ENCODE measurements around the gene DICER1.

DICER1 gene

DNA sequence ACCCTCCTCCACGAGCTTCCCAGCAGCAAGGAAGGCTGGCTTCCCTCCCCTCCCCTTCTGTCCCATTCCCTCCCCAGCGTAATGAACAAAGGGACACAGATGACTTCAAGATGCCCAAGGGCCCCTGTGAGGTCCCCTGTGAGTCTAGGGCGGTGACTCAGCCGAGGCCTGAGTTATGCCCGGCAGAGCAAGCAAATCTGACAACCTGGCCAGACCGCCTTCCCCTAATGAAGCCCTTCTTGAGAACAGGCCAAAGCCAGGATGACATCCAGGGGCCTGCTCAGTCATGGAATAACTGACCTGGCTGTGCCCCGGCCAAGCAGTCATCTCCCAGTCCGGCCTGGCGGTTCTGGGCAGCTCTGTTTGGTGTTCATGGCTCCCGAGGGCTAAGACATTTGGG is 89.2 kb downstream of the DICER1 start:
- H3K27ac Mint-ChIP-seq: no peak overlapping the region
- DNase-seq (ENCODE audit: low spot score): no peak
- peaks cover 3% of the 10 kb centered on the region for H3K27me3 Mint-ChIP-seq (ENCODE audit: low read depth)
- H3K36me3 Mint-ChIP-seq (ENCODE audit: low read depth): no peaks in the 10 kb centered on the region
- no peak overlapping the region for H3K4me3 Mint-ChIP-seq
- no peaks in the 10 kb centered on the region for H3K9me3 Mint-ChIP-seq
- H3K4me1 Mint-ChIP-seq (ENCODE audit: low read depth): no peaks in the 10 kb centered on the region

DNA sequence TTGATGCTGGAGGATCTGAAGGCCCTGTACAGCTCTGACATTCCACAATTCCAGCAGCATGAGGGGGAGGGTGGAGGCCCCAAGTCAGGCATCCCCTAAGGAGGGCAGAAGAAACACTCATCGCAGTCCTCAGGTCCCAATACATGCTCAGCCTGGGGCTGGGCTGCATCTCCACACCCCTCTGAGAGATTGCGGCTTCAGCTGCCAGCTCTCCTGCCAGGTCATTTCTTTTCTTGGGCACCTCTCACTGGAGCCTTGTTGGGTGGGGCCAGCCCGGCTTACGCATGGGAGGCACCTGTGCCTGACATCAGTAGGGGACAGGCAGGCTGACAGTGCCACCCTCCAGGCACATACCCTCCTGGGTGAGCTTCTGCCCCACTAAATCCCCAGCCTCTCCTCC is 89.8 kb downstream of the DICER1 start:
- no peaks in the 10 kb centered on the region for H3K4me1 Mint-ChIP-seq (ENCODE audit: low read depth)
- H3K36me3 Mint-ChIP-seq (ENCODE audit: low read depth): no peaks in the 10 kb centered on the region
- H3K9me3 Mint-ChIP-seq: no peaks in the 10 kb centered on the region
- H3K27ac Mint-ChIP-seq: no peak overlapping the region
- no peak for DNase-seq (ENCODE audit: low spot score)
- no peaks in the 10 kb centered on the region for H3K27me3 Mint-ChIP-seq (ENCODE audit: low read depth)
- no peak overlapping the region for H3K4me3 Mint-ChIP-seq

DNA sequence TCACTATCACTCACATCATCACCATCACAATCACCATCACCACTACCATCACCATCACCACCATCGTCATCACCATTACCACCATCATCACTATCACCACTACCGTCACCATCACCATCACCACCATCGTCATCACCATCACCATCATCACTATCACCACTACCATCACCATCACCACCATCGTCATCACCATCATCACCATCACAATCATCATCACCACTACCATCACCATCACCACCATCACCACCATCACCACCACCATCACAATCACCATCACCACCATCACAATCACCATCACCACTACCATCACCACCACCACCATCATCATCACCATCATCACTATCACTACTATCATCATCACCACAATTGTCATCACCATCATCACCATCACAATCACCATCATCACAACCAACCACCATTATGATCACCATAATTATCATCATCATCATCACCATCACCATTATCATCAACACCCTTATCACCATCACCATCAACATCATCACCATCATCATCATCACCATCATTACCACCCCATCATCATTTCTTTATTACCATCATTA is 90.8 kb downstream of the DICER1 start:
- no peaks in the 10 kb centered on the region for H3K27me3 Mint-ChIP-seq (ENCODE audit: low read depth)
- no peak for DNase-seq (ENCODE audit: low spot score)
- H3K4me3 Mint-ChIP-seq: no peak overlapping the region
- no peaks in the 10 kb centered on the region for H3K36me3 Mint-ChIP-seq (ENCODE audit: low read depth)
- no peak overlapping the region for H3K27ac Mint-ChIP-seq
- H3K9me3 Mint-ChIP-seq: no peaks in the 10 kb centered on the region
- no peaks in the 10 kb centered on the region for H3K4me1 Mint-ChIP-seq (ENCODE audit: low read depth)

DNA sequence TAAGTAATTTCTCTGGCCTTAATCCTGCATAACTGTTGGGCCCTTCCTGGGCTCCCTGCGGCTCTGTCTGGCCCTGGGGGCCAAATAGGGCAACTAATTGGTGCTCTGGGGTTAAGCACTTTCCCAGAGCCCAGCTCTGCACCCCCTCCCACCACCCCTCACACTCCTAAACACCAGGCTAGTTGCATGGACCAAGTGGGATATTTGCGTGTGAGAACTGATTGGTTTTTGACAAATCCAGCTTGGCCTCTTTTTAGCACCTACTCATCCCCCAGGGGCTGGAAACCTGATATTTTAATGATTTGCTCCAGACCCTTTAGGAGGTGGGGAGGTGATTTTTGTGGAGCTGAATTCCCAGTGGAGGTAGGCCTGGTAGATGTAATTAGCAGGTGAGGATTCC is 91.9 kb downstream of the DICER1 start:
- H3K27ac Mint-ChIP-seq: no peak overlapping the region
- no peak for DNase-seq (ENCODE audit: low spot score)
- H3K4me1 Mint-ChIP-seq (ENCODE audit: low read depth): no peaks in the 10 kb centered on the region
- no peaks in the 10 kb centered on the region for H3K27me3 Mint-ChIP-seq (ENCODE audit: low read depth)
- H3K36me3 Mint-ChIP-seq (ENCODE audit: low read depth): no peaks in the 10 kb centered on the region
- no peak overlapping the region for H3K4me3 Mint-ChIP-seq
- H3K9me3 Mint-ChIP-seq: no peaks in the 10 kb centered on the region

DNA sequence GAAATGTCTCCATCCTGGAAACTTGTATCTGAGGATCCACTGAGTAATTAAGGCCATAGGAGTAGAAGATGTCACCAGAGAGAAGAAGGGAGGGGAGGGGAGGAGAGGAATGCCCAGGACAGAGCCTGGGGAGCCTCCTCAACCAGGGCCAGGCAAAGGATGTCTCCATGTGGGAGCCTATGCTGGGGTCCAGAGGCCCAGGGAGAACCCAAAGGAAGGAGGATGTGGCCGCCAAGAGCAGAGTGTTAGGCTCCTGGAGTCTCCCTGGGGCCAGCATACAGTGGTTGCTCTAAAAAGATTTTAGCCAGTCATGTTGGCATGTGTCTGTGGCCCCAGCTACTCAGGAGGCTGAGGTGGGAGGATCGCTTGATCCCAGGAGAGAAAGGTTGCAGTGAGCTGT is 92.6 kb downstream of the DICER1 start:
- Mint-ChIP-seq H3K27ac (no peak overlapping the region), H3K4me1 (ENCODE audit: low read depth) (no peaks in the 10 kb centered on the region), H3K36me3 (ENCODE audit: low read depth) (no peaks in the 10 kb centered on the region), H3K4me3 (no peak overlapping the region), H3K9me3 (no peaks in the 10 kb centered on the region), H3K27me3 (ENCODE audit: low read depth) (no peaks in the 10 kb centered on the region)
- DNase-seq (ENCODE audit: low spot score): no peak

DNA sequence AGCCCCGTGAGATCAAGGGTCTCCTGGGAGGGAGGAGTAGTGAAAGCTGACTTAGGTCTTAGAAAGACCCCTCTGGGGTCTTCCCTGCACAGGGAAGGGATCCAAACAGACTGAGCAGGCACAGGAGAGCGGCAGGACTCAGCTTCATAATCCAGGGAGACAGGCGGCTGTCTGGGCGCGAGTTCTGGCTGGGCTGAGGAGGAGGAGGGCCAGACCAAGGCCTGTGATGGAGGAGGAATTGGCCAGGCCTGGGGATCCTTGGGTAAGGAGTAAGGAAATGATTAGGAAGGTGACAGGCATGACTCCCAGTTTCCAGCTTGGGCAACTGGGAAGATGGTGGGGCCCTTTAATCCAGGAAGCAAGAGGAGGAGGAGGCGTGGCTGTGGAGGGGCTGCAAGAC is 93.1 kb downstream of the DICER1 start:
- Mint-ChIP-seq H3K27me3 (ENCODE audit: low read depth) (no peaks in the 10 kb centered on the region), H3K27ac (no peak overlapping the region), H3K4me3 (no peak overlapping the region), H3K9me3 (no peaks in the 10 kb centered on the region), H3K36me3 (ENCODE audit: low read depth) (no peaks in the 10 kb centered on the region), H3K4me1 (ENCODE audit: low read depth) (no peaks in the 10 kb centered on the region)
- no peak for DNase-seq (ENCODE audit: low spot score)

DNA sequence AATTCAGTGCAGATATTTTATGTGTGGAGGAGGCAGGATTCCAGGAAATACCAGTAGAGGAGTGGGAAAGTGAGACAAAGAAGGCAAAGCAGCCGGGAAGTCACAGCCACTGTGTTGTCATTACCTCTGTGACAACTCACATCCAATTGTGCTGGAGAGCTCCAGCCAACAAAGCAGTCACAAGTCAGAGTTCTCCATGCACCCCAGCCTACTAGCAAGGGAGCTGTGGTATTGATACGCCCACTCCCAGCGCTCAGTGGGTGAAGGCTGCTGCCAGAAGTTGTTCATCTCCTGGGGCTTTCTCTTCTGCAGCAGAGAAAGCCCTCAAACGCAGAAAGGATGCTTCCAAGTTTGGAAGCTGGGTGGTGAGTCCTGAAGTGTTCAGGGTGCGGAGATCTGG is 93.9 kb downstream of the DICER1 start:
- H3K4me1 Mint-ChIP-seq (ENCODE audit: low read depth): peaks cover 3% of the 10 kb centered on the region
- H3K9me3 Mint-ChIP-seq: no peaks in the 10 kb centered on the region
- no peak for DNase-seq (ENCODE audit: low spot score)
- H3K36me3 Mint-ChIP-seq (ENCODE audit: low read depth): no peaks in the 10 kb centered on the region
- H3K4me3 Mint-ChIP-seq: no peak overlapping the region
- H3K27me3 Mint-ChIP-seq (ENCODE audit: low read depth): no peaks in the 10 kb centered on the region
- H3K27ac Mint-ChIP-seq: no peak overlapping the region

DNA sequence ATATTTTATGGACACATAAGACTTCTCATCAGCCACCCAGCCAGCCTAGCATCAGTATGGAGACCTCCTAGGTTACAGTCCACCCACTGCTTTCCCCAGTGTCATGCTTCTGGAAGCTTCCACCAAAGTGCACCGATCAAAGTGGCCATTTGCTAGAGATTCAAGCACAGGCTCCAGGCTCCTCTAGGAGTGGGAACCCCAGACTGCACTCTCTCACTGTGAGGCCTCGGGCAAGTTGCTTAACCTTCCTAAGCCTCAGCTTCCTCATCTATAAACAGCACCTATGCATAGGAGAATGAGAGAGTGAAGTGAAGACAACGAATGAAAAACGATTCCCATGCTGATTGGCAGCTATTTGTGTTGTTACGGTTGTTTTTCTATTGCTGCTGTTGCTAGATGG is 94.4 kb downstream of the DICER1 start:
- DNase-seq (ENCODE audit: low spot score): no peak
- Mint-ChIP-seq H3K9me3 (no peaks in the 10 kb centered on the region), H3K4me1 (ENCODE audit: low read depth) (peaks cover 3% of the 10 kb centered on the region), H3K4me3 (no peak overlapping the region), H3K27ac (no peak overlapping the region), H3K27me3 (ENCODE audit: low read depth) (no peaks in the 10 kb centered on the region), H3K36me3 (ENCODE audit: low read depth) (no peaks in the 10 kb centered on the region)

DNA sequence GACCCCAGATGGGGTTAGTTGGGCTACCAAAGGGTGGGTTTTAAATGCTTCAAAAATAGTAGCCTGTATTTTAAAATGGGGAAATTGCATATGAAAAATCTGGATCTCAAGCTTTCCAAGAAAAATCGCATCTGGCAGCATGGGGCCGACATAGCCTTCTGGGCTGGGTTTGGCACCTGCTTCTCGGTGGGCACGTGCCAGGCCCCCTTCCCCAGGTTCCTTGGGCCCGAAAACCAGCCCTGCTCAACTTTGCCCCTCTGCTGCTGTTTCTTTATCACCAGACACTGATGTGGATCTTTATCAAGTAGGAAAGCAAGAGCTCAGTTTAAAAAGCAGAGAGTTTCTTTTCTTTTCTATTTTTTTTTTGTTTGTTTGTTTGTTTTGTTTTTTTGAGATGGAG is 95.1 kb downstream of the DICER1 start:
- no peak overlapping the region for H3K4me3 Mint-ChIP-seq

DNA sequence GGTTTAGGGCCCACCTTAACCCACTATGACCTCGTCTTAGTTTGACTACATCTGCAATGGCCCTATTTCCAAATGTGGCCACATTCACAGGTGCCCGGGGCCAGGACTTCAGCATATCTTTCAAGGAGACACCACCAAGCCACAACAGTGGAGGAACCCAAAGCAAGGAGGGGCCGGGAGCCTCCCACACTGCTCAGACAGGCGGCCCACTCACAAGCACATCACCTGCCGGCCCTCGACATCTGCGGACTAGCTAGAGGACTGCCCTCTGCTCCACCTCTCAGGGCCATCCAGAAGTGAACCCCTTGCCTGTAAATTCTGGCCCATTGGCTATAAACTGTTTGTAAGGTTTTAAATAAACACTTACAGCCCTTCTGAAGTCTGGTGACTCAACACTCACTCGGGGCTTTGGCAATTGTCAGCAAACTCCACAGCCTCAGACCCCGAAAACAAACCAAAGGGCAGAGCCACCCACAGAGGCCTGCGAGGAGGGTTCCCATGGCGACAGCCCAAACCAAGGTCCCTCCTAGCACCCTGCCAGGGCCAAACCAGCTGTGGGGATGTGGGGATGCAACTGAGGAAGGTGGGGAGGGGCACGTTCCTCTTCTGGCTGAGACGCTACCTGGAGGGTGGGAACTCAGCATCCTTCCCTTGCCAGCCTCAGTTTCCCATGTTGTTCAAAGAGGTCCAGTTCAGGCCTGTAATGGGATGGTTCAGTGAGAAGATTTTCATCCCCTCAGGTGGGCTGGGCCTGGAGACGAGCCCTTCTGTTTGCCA is 95.8 kb downstream of the DICER1 start:
- no peaks in the 10 kb centered on the region for H3K9me3 Mint-ChIP-seq
- H3K36me3 Mint-ChIP-seq (ENCODE audit: low read depth): no peaks in the 10 kb centered on the region
- H3K27ac Mint-ChIP-seq: no peak overlapping the region
- H3K27me3 Mint-ChIP-seq (ENCODE audit: low read depth): no peaks in the 10 kb centered on the region
- no peak for DNase-seq (ENCODE audit: low spot score)
- no peak overlapping the region for H3K4me3 Mint-ChIP-seq
- H3K4me1 Mint-ChIP-seq (ENCODE audit: low read depth): peaks cover 3% of the 10 kb centered on the region

More for the DNA sequence above, 95.1 kb downstream of the DICER1 start:
- Mint-ChIP-seq H3K27me3 (ENCODE audit: low read depth) (no peaks in the 10 kb centered on the region), H3K4me1 (ENCODE audit: low read depth) (peaks cover 3% of the 10 kb centered on the region), H3K9me3 (no peaks in the 10 kb centered on the region), H3K27ac (no peak overlapping the region), H3K36me3 (ENCODE audit: low read depth) (no peaks in the 10 kb centered on the region)
- no peak for DNase-seq (ENCODE audit: low spot score)

DNA sequence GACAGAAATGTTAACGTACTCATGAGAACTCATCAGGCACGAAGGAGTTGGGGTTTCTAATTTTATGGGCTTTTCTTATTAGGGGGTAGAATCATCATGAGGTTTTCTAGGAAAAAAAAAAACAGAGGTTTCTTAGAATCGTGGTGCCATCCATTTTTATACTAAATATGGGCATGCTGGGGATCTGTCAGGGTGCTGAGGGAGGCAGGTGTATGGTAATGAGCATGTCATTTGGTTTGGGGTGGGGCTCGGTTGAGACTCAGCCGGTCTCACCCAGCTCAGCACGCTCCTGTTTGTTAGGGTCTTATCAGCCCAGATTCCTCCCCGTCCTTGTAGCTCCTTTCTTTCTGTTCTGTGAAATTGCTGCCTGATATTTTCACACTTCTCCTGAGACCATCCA is 98.2 kb downstream of the DICER1 start:
- H3K36me3 Mint-ChIP-seq (ENCODE audit: low read depth): no peaks in the 10 kb centered on the region
- no peak overlapping the region for H3K27ac Mint-ChIP-seq
- peaks cover 3% of the 10 kb centered on the region for H3K4me1 Mint-ChIP-seq (ENCODE audit: low read depth)
- H3K4me3 Mint-ChIP-seq: no peak overlapping the region
- no peak for DNase-seq (ENCODE audit: low spot score)
- H3K27me3 Mint-ChIP-seq (ENCODE audit: low read depth): no peaks in the 10 kb centered on the region
- H3K9me3 Mint-ChIP-seq: no peaks in the 10 kb centered on the region

DNA sequence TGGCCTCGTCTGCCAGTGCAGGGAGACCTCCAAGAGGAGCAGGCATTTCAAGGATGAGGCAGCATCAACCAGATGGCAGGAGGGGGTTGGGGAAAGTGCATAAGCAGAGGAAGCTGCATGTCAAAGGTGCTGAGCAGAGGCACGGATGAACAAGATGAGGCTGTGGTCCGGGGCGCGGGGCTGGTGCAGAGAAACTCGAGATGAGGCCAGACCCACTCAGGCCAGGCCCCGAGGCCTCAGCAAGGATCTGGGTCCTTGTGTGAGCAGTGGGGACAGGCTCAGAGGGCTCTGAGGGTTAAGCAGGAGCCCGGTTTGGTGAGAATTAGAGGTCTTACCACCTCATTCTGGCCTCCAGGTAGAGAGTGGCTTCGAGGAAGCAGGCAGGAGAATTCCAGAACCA is 98.8 kb downstream of the DICER1 start:
- Mint-ChIP-seq H3K36me3 (ENCODE audit: low read depth) (no peaks in the 10 kb centered on the region), H3K4me1 (ENCODE audit: low read depth) (peaks cover 3% of the 10 kb centered on the region), H3K9me3 (no peaks in the 10 kb centered on the region), H3K27me3 (ENCODE audit: low read depth) (no peaks in the 10 kb centered on the region), H3K27ac (no peak overlapping the region), H3K4me3 (no peak overlapping the region)
- DNase-seq (ENCODE audit: low spot score): no peak

DNA sequence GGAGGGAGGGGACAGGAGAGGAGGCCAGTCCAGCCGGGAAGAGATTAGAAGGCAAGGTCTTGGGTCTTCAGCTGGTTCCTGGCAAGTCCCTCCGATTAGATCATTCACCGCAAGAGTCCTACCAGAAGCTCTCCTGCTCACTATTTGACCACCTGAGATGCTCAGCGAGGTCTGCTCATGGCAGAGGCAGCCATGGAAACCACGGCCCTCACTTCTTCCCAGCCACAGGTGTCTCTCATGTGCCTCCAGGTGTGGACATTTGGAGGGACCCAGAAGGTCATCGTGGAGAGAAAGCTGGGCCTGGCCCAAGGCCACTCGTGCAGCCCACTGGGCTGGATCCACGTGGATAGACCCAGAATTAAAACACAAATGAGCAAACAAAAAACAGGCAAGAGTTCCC is 99.5 kb downstream of the DICER1 start:
- no peaks in the 10 kb centered on the region for H3K36me3 Mint-ChIP-seq (ENCODE audit: low read depth)
- H3K4me1 Mint-ChIP-seq (ENCODE audit: low read depth): peaks cover 3% of the 10 kb centered on the region
- H3K4me3 Mint-ChIP-seq: no peak overlapping the region
- H3K27ac Mint-ChIP-seq: no peak overlapping the region
- no peak for DNase-seq (ENCODE audit: low spot score)
- no peaks in the 10 kb centered on the region for H3K9me3 Mint-ChIP-seq
- H3K27me3 Mint-ChIP-seq (ENCODE audit: low read depth): no peaks in the 10 kb centered on the region

DNA sequence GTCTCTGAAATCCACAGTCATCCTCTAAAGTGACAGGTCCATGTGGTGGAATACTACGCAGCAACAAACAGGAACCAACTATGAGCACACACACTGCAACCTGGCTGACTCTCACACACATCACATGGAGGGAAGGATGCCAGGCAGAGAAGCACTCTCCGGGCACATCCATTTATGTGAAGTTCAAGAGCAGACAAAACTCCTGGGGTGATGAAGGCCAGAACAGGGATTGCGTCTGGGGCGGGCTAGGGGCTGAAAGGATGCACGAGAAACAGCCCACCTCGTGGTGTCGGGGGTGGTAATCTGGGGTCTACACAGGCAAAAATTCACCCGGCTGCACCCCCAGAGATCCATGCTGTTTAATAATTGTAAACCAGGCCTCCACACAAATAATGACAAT is 100.2 kb downstream of the DICER1 start:
- Mint-ChIP-seq H3K4me1 (ENCODE audit: low read depth) (peaks cover 3% of the 10 kb centered on the region), H3K27me3 (ENCODE audit: low read depth) (no peaks in the 10 kb centered on the region), H3K9me3 (no peaks in the 10 kb centered on the region), H3K4me3 (no peak overlapping the region), H3K27ac (no peak overlapping the region), H3K36me3 (ENCODE audit: low read depth) (no peaks in the 10 kb centered on the region)
- no peak for DNase-seq (ENCODE audit: low spot score)

DNA sequence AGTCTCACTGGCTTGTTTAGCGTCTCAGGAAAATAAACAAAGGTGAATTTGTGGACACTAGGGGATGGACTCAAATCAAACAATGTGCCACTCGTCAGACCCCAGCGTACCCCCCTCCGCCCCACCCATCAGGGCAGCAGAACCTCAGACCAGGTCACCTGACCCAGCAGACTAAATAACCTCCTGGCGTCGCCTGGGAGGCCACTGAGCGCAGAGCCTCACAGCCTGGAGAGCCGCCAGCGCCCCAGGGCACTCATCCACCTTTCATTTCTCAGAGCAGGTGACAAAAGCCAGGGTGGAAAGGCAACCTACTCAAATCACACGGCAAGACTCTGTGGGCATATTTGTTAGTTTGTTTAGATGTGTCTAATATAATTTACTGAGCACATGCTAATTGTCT is 100.9 kb downstream of the DICER1 start:
- Mint-ChIP-seq H3K4me3 (no peak overlapping the region), H3K27me3 (ENCODE audit: low read depth) (no peaks in the 10 kb centered on the region)

More for the DNA sequence above, 100.9 kb downstream of the DICER1 start:
- no peaks in the 10 kb centered on the region for H3K36me3 Mint-ChIP-seq (ENCODE audit: low read depth)
- H3K4me1 Mint-ChIP-seq (ENCODE audit: low read depth): peaks cover 3% of the 10 kb centered on the region
- no peak for DNase-seq (ENCODE audit: low spot score)
- H3K9me3 Mint-ChIP-seq: no peaks in the 10 kb centered on the region
- no peak overlapping the region for H3K27ac Mint-ChIP-seq
